Adipocyte (in vitro differentiated cells): ENCODE measurements around the gene ELAC1.

ENCODE experiments used
- DNase-seq: peaks from one replicate; pipeline ENCODE4 v3.0.0-alpha.2; 2015; ENCODE audit warnings: low read depth
- H3K27me3 ChIP-seq: replicated peaks from 2 replicates; pipeline ENCODE4 v1.7.0; 2013; ENCODE audit warnings: mild to moderate bottlenecking, low read length, moderate library complexity; ENCODE audit not compliant: control insufficient read depth, insufficient read depth
- H3K36me3 ChIP-seq: 2 replicates; pipeline ENCODE4 v1.7.0; 2013; ENCODE audit warnings: low read length, mild to moderate bottlenecking, moderate library complexity; ENCODE audit not compliant: control insufficient read depth, insufficient read depth, severe bottlenecking
- H3K4me1 ChIP-seq: 2 replicates; pipeline ENCODE4 v1.7.0; 2013; ENCODE audit warnings: mild to moderate bottlenecking, low read length, moderate library complexity; ENCODE audit not compliant: control insufficient read depth, insufficient read depth
- H3K4me3 ChIP-seq: 2 replicates; pipeline ENCODE4 v1.7.0; 2013; ENCODE audit warnings: mild to moderate bottlenecking, low read length, moderate library complexity
- H3K9ac ChIP-seq: 2 replicates; pipeline ENCODE4 v1.7.0; 2013; ENCODE audit warnings: mild to moderate bottlenecking, low read length, moderate library complexity
- H3K9me3 ChIP-seq: 2 replicates; pipeline ENCODE4 v1.7.0; 2013; ENCODE audit warnings: mild to moderate bottlenecking, low read length, moderate library complexity; ENCODE audit not compliant: control insufficient read depth

Gene ELAC1

DNA sequence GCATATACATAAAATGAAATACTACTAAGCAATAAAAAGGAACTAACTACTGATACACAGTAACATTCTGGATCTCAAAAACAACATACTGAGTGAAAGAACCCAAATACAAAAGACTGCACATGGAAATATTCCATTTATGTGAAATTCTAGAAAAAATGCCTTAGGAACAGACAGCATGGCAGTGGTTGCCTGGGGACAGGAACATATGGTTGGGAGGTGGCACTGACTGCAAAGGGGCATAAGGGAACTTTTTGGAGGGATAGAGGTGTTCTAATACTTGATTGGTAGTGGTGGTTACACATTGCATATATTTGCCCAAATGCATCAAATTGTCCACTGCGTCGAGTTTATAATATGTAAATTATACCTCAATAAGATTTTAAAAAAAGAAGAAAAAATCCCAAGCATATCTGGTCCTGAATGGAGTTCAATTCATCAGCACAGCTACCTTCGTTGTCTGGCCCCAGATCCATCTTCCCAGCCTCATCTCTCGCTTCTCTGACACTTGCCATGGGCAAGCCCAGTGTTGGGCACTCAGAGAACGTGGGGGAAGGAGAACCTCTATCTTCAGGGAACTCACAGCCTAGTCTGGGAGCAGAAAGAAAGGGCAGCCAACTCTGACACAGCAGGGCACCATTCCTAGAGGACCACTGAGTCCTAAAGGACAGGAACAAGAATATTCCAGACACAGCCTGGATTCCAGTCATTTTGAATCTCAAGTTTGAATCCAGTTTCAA lies 53.6 kb downstream of the ELAC1 start:
- no peak overlapping the region for H3K4me3 ChIP-seq

DNA sequence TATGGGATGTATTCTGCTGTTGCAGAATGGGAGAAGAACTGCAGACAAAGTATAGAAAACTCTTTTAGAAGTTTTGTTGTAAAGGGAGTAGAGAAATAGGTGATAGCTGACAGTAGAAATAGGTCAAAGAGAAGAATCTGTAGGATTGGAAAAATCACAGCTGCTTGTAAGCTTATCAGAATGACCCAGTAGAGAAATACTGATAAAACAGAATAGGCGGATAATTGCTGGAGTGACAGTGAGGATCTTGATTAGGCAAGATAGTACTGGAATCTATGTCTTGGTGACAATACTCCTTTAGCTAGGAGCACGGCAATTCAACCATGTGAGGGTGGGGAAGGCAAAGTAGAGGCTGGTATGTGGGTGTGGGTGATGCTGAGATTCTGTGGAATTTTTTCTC lies 57.7 kb downstream of the ELAC1 start:
- Histone ChIP-seq H3K9me3 (no peaks in the 10 kb centered on the region), H3K4me3 (no peak overlapping the region), H3K9ac (no peak overlapping the region), H3K4me1 (peaks cover 17% of the 10 kb centered on the region), H3K36me3 (no peaks in the 10 kb centered on the region), H3K27me3 (no peaks in the 10 kb centered on the region)
- DNase-seq, result no peak

More for the DNA sequence above, 53.6 kb downstream of the ELAC1 start:
- no peak overlapping the region for H3K9ac ChIP-seq
- no peak for DNase-seq
- H3K27me3 ChIP-seq, result no peaks in the 10 kb centered on the region
- no peaks in the 10 kb centered on the region for H3K9me3 ChIP-seq
- H3K4me1 ChIP-seq, result no peaks in the 10 kb centered on the region
- H3K36me3 ChIP-seq, result no peaks in the 10 kb centered on the region

DNA sequence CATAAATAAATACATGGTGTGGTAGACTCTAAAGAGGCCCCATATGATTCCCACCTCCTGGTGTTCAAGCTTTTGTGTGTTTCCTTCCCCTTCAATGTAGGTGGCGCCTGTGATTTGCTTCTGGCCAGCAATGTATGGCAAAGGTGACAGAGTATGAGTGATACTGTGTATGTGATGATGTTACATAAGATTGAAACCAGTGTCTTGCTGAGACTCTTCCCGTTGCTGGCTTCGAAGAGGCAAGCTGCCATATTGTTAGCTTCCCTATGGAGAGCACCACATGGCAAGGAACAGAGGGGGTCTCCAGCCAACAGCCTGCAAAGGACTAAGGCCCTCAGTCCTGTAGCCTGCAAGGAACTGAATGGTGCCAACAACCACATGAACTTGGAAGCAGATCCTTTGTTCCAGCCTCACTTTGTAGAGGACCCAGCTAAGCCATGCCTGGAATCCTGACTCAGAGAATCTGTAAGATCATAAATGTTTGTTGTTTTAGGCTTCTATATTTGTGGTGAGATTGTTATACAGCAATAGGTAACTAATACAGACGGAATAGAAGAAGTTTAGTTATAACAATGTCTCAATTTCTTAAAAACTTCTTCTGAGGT lies 60.5 kb downstream of the ELAC1 start:
- no peaks in the 10 kb centered on the region for H3K9me3 ChIP-seq
- no peak overlapping the region for H3K9ac ChIP-seq
- no peak overlapping the region for H3K4me3 ChIP-seq
- H3K27me3 ChIP-seq, result no peaks in the 10 kb centered on the region
- peak; percentile 23 for DNase-seq
- H3K36me3 ChIP-seq, result no peaks in the 10 kb centered on the region
- peaks cover 33% of the 10 kb centered on the region for H3K4me1 ChIP-seq

GRCh38 chr18:51029378-51029693 lies 61.5 kb downstream of the ELAC1 start:
- Histone ChIP-seq H3K9me3 (no peaks in the 10 kb centered on the region), H3K9ac (peak overlapping the region; percentile 90), H3K4me3 (peak overlapping the region; percentile 90), H3K36me3 (peaks cover 3% of the 10 kb centered on the region), H3K27me3 (no peaks in the 10 kb centered on the region), H3K4me1 (peaks cover 33% of the 10 kb centered on the region)
- no peak for DNase-seq

GRCh38 chr18:51029694-51030536 lies 62.1 kb downstream of the ELAC1 start, which contains the start of gene SMAD4:
Gene SMAD4 (plus strand): TSS chr18:51030213. CDS start chr18:51047047, 16,834 bp downstream.
- H3K4me3 ChIP-seq, result peak within 1 kb of the TSS; percentile 90
- peaks cover 3% of the 10 kb centered on the region for H3K36me3 ChIP-seq
- DNase-seq, result peak; percentile 98
- peak within 1 kb of the TSS; percentile 90 for H3K9ac ChIP-seq
- peaks cover 33% of the 10 kb centered on the region for H3K4me1 ChIP-seq
- no peaks in the 10 kb centered on the region for H3K9me3 ChIP-seq
- H3K27me3 ChIP-seq, result no peaks in the 10 kb centered on the region

GRCh38 chr18:51030537-51031258 lies 62.9 kb downstream of the ELAC1 start:
- H3K4me3 ChIP-seq, result peak overlapping the region; percentile 90
- H3K4me1 ChIP-seq, result peaks cover 34% of the 10 kb centered on the region
- DNase-seq, result peak; percentile 87
- no peaks in the 10 kb centered on the region for H3K9me3 ChIP-seq
- peaks cover 3% of the 10 kb centered on the region for H3K36me3 ChIP-seq
- no peaks in the 10 kb centered on the region for H3K27me3 ChIP-seq
- H3K9ac ChIP-seq, result peak overlapping the region; percentile 90

DNA sequence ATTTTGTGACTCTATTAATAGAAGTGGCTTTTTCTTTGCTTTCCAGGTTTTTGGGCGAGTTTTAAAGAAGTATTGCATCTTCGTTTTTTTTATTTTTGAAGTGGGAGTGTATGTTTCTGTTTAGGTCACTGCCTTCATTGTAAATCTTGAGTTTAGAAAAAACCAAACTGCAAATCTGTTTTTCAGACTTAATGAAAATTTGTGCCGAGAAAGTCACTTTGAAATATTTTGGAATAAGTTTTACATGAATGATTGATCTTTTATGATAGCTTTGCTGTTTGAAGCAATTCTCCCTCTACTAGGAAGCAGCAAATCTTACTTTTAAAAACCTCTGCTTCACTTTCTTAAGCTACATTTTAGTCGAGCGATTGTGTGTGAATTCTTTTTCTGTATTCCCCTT lies 64.4 kb downstream of the ELAC1 start:
- H3K9ac ChIP-seq, result peak overlapping the region; percentile 90
- peaks cover 43% of the 10 kb centered on the region for H3K4me1 ChIP-seq
- no peaks in the 10 kb centered on the region for H3K27me3 ChIP-seq
- peak; percentile 18 for DNase-seq
- peaks cover 3% of the 10 kb centered on the region for H3K36me3 ChIP-seq
- no peaks in the 10 kb centered on the region for H3K9me3 ChIP-seq
- peak overlapping the region; percentile 90 for H3K4me3 ChIP-seq

DNA sequence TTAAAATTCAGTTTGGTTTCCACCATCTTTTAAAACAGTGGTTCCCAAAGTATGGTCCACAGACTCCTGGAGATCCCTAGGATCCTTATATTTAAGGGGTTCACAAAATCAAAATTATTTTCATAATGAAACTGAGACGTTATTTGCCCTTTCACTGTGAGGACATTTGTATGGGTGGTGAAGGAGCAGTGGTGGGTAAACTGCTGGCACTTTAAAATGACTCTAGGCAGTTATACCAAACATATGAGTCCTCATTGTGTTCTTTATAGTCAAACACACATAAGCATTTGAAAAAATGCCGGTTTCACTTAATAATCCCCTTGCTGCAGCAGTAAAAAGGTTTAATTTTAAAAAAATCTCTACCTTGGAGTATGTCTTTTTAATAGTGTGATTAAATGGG lies 69.4 kb downstream of the ELAC1 start:
- Histone ChIP-seq H3K36me3 (peaks cover 3% of the 10 kb centered on the region), H3K27me3 (no peaks in the 10 kb centered on the region), H3K4me1 (peaks cover 54% of the 10 kb centered on the region), H3K9me3 (no peaks in the 10 kb centered on the region), H3K4me3 (no peak overlapping the region), H3K9ac (no peak overlapping the region)
- DNase-seq, result no peak
